ENCODE results near the gene TUBB1. TPM values are rescaled to one million over a fixed set of nuclear protein-coding genes. Genes with fewer than 3 reads are reported as not detected.

TUBB1 gene
- total and polyA plus RNA-seq, 4 donors: 0.64 to 6.8 (median 3.7) TPM

- ATAC-seq (ENCODE audit: insufficient read depth, low FRiP score) (no peak), DNase-seq (no peak)
- 91 to 94% methylated on average over 9 of the region's 9 CpGs for WGBS, 2 donors
- Histone ChIP-seq H3K27ac (ENCODE audit: low read depth in 1 of 2, low read length in 1 of 2) (no peak overlapping the region), H3K4me1 (ENCODE audit: control insufficient read depth in 5 of 5, insufficient read depth in 5 of 5, low read length in 5 of 5) (peaks cover 0 to 6% (median 0%) of the 10 kb centered on the region in 5 donors), H3K9me3 (ENCODE audit: control insufficient read depth in 4 of 4, insufficient read depth in 3 of 4, low read length in 3 of 4) (no peaks in the 10 kb centered on the region), H3K36me3 (ENCODE audit: control insufficient read depth in 4 of 4, insufficient read depth in 4 of 4, low read length in 4 of 4) (peaks cover 13 to 58% (median 40%) of the 10 kb centered on the region in 4 donors), H3K27me3 (ENCODE audit: control insufficient read depth in 3 of 3, insufficient read depth in 3 of 3, low read length in 2 of 3) (no peaks in the 10 kb centered on the region), H3K4me3 (no peak overlapping the region), H3K9ac (ENCODE audit: insufficient read depth in 1 of 2, low read length in 2 of 2) (no peak overlapping the region)
- TF ChIP-seq, protein P1, sequence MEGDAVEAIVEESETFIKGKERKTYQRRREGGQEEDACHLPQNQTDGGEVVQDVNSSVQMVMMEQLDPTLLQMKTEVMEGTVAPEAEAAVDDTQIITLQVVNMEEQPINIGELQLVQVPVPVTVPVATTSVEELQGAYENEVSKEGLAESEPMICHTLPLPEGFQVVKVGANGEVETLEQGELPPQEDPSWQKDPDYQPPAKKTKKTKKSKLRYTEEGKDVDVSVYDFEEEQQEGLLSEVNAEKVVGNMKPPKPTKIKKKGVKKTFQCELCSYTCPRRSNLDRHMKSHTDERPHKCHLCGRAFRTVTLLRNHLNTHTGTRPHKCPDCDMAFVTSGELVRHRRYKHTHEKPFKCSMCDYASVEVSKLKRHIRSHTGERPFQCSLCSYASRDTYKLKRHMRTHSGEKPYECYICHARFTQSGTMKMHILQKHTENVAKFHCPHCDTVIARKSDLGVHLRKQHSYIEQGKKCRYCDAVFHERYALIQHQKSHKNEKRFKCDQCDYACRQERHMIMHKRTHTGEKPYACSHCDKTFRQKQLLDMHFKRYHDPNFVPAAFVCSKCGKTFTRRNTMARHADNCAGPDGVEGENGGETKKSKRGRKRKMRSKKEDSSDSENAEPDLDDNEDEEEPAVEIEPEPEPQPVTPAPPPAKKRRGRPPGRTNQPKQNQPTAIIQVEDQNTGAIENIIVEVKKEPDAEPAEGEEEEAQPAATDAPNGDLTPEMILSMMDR (IDR thresholded peaks at IDR 0.05; ENCODE audit: control extremely low read depth, extremely low read depth): no peak
These were observed 31.3 kb upstream of the TUBB1 start for GRCh38 chr20:58987790-58988564.

- WGBS, 2 donors: 88 to 93% methylated on average over 6 of the region's 6 CpGs
- Histone ChIP-seq H3K36me3 (ENCODE audit: control insufficient read depth in 4 of 4, insufficient read depth in 4 of 4, low read length in 4 of 4) (peaks cover 13 to 59% (median 45%) of the 10 kb centered on the region in 4 donors), H3K4me1 (ENCODE audit: control insufficient read depth in 5 of 5, insufficient read depth in 5 of 5, low read length in 5 of 5) (peaks cover 0 to 6% (median 0%) of the 10 kb centered on the region in 5 donors), H3K9ac (ENCODE audit: insufficient read depth in 1 of 2, low read length in 2 of 2) (no peak overlapping the region), H3K9me3 (ENCODE audit: control insufficient read depth in 4 of 4, insufficient read depth in 3 of 4, low read length in 3 of 4) (no peaks in the 10 kb centered on the region), H3K27ac (ENCODE audit: low read depth in 1 of 2, low read length in 1 of 2) (no peak overlapping the region), H3K27me3 (ENCODE audit: control insufficient read depth in 3 of 3, insufficient read depth in 3 of 3, low read length in 2 of 3) (no peaks in the 10 kb centered on the region), H3K4me3 (no peak overlapping the region)
- DNase-seq (no peak), ATAC-seq (ENCODE audit: insufficient read depth, low FRiP score) (no peak)
- TF ChIP-seq, protein P1 (IDR thresholded peaks at IDR 0.05; ENCODE audit: control extremely low read depth, extremely low read depth): no peak
These were observed 30.7 kb upstream of the TUBB1 start for GRCh38 chr20:58988565-58988882.

- no peak overlapping the region for H3K27ac ChIP-seq (ENCODE audit: low read depth in 1 of 2, low read length in 1 of 2)
- H3K4me3 ChIP-seq: no peak overlapping the region
- TF ChIP-seq, protein P1 (IDR thresholded peaks at IDR 0.05; ENCODE audit: control extremely low read depth, extremely low read depth): no peak
- DNase-seq (no peak), ATAC-seq (ENCODE audit: insufficient read depth, low FRiP score) (no peak)
- H3K36me3 ChIP-seq (ENCODE audit: control insufficient read depth in 4 of 4, insufficient read depth in 4 of 4, low read length in 4 of 4): peaks cover 13 to 64% (median 51%) of the 10 kb centered on the region in 4 donors
- WGBS, 2 donors: 90 to 97% methylated on average over 10 of the region's 10 CpGs
- no peak overlapping the region for H3K9ac ChIP-seq (ENCODE audit: insufficient read depth in 1 of 2, low read length in 2 of 2)
- H3K9me3 ChIP-seq (ENCODE audit: control insufficient read depth in 4 of 4, insufficient read depth in 3 of 4, low read length in 3 of 4): no peaks in the 10 kb centered on the region
- peaks cover 0 to 2% (median 0%) of the 10 kb centered on the region in 5 donors for H3K4me1 ChIP-seq (ENCODE audit: control insufficient read depth in 5 of 5, insufficient read depth in 5 of 5, low read length in 5 of 5)
- H3K27me3 ChIP-seq (ENCODE audit: control insufficient read depth in 3 of 3, insufficient read depth in 3 of 3, low read length in 2 of 3): no peaks in the 10 kb centered on the region
These were observed 30.0 kb upstream of the TUBB1 start for GRCh38 chr20:58989196-58989595.
